Measurements from ENCODE around the gene TGIF2. TPM values are rescaled to one million over a fixed set of nuclear protein-coding genes. Genes with fewer than 3 reads are reported as not detected.

The TGIF2 gene
- total and polyA plus RNA-seq, 9 of the 15 experiments (the other 6 are each of a cell fraction or from before 2014, with no cell fraction given) = 6.8 to 27.8 (median 15.7) TPM

DNA sequence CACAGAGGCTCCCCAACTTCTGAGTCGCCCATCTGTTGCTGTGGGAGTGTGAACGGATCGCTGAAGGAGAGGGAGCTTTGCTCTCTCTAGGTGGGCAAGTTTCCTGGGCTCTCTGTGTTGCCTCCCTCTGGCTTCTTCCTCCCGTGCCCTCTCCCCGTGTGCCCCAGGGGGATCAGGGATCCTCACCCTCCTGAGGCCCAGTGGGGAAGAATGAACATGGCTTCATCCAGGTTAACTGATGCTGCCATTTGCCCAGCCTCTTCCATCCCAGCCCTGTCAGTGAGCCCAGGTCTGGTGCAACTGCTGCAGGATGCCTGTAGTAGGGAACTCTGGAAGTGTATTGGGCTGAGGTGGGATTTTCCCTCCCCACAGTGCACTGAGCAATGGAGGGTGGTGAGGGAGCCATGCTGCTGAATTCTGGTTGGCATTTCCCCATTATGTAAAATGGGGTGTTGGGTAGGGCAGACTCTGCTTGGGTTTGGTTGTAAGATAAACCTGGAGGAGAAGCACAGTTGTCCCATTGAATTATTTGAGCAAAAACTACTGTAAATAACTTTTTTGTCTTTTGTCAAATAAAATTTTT, 20.0 kb downstream of the TGIF2 start:
- ATAC-seq (no peak), DNase-seq (ENCODE audit: extremely low read depth in 1 of 4, low spot score in 3 of 4) (no peak)
- H3K4me2 ChIP-seq (ENCODE audit: insufficient read depth, low read length) = no peak overlapping the region

More for the DNA sequence above, 20.0 kb downstream of the TGIF2 start:
- no peak for FAIRE-seq
- Histone ChIP-seq H3K9ac (ENCODE audit: insufficient read depth in 1 of 2, low read depth in 2 of 2, low read length in 2 of 2) (peak overlapping the region in 1 of 2 experiments; percentile 1; a peak in 1 of 4 replicates), H2AFZ (ENCODE audit: low read depth, low read length) (no peak overlapping the region), H3K27ac (ENCODE audit: extremely low read depth, low read depth, low read length) (no peak overlapping the region), H3K79me2 (ENCODE audit: control insufficient read depth, insufficient read depth, low read length) (no peaks in the 10 kb centered on the region), H3K4me3 (no peak overlapping the region), H4K20me1 (replicated peaks; ENCODE audit: control insufficient read depth, insufficient read depth, low read length) (peaks cover 3% of the 10 kb centered on the region; the same call in 1 of the 2 replicates), H3K36me3 (ENCODE audit: control insufficient read depth, insufficient read depth, low read length) (peaks cover 18% of the 10 kb centered on the region; the same call in 2 of the 3 replicates), H3K4me1 (replicated peaks in 1 of 2; ENCODE audit: control insufficient read depth in 2 of 2, insufficient read depth in 2 of 2, low read length in 2 of 2) (peaks cover 7 to 11% of the 10 kb centered on the region in 2 experiments), H3K9me1 (ENCODE audit: control insufficient read depth, insufficient read depth, low read length) (peaks cover 3% of the 10 kb centered on the region), H3K27me3 (ENCODE audit: control insufficient read depth in 2 of 2, insufficient read depth in 2 of 2, low read length in 2 of 2) (no peaks in the 10 kb centered on the region), H3K9me3 (replicated peaks; ENCODE audit: control insufficient read depth, insufficient read depth, low read depth, low read length) (no peaks in the 10 kb centered on the region)
- TF ChIP-seq NR4A1 (CRISPR knock-in tag; IDR thresholded peaks at IDR 0.05) (no peak), NR4A1 (tag; IDR thresholded peaks at IDR 0.05) (no peak), CBX2 (IDR thresholded peaks at IDR 0.05; ENCODE audit: insufficient read depth, low read length, poor library complexity, severe bottlenecking) (no peak), TARDBP (IDR thresholded peaks at IDR 0.05) (no peak), POLR2H (tag; IDR thresholded peaks at IDR 0.05; ENCODE audit: low read depth) (no peak), SMARCE1 (IDR thresholded peaks at IDR 0.05) (no peak), RBBP5 (IDR thresholded peaks at IDR 0.05; ENCODE audit: borderline replicate concordance, insufficient read depth, low read length, poor library complexity, severe bottlenecking) (no peak), NFATC3 (IDR thresholded peaks at IDR 0.05) (no peak), ZNF175 (CRISPR knock-in tag; IDR thresholded peaks at IDR 0.05; ENCODE audit: low read depth) (no peak), FOXP1 (CRISPR knock-in tag; IDR thresholded peaks at IDR 0.05) (no peak), SIRT6 (IDR thresholded peaks at IDR 0.05; ENCODE audit: low read depth, low read length) (no peak)
- TF ChIP-seq, protein P1, sequence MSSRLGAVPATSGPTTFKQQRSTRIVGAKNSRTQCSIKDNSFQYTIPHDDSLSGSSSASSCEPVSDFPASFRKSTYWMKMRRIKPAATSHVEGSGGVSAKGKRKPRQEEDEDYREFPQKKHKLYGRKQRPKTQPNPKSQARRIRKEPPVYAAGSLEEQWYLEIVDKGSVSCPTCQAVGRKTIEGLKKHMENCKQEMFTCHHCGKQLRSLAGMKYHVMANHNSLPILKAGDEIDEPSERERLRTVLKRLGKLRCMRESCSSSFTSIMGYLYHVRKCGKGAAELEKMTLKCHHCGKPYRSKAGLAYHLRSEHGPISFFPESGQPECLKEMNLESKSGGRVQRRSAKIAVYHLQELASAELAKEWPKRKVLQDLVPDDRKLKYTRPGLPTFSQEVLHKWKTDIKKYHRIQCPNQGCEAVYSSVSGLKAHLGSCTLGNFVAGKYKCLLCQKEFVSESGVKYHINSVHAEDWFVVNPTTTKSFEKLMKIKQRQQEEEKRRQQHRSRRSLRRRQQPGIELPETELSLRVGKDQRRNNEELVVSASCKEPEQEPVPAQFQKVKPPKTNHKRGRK (tag; IDR thresholded peaks at IDR 0.05) = no peak
- TF ChIP-seq, protein P2, sequence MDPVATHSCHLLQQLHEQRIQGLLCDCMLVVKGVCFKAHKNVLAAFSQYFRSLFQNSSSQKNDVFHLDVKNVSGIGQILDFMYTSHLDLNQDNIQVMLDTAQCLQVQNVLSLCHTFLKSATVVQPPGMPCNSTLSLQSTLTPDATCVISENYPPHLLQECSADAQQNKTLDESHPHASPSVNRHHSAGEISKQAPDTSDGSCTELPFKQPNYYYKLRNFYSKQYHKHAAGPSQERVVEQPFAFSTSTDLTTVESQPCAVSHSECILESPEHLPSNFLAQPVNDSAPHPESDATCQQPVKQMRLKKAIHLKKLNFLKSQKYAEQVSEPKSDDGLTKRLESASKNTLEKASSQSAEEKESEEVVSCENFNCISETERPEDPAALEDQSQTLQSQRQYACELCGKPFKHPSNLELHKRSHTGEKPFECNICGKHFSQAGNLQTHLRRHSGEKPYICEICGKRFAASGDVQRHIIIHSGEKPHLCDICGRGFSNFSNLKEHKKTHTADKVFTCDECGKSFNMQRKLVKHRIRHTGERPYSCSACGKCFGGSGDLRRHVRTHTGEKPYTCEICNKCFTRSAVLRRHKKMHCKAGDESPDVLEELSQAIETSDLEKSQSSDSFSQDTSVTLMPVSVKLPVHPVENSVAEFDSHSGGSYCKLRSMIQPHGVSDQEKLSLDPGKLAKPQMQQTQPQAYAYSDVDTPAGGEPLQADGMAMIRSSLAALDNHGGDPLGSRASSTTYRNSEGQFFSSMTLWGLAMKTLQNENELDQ (CRISPR knock-in tag; IDR thresholded peaks at IDR 0.05; ENCODE audit: borderline replicate concordance) = no peak
- TF ChIP-seq, protein P3, sequence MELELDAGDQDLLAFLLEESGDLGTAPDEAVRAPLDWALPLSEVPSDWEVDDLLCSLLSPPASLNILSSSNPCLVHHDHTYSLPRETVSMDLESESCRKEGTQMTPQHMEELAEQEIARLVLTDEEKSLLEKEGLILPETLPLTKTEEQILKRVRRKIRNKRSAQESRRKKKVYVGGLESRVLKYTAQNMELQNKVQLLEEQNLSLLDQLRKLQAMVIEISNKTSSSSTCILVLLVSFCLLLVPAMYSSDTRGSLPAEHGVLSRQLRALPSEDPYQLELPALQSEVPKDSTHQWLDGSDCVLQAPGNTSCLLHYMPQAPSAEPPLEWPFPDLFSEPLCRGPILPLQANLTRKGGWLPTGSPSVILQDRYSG (tag; conservative IDR thresholded peaks at IDR 0.05; ENCODE audit: low read depth) = no peak
- TF ChIP-seq, protein P4, sequence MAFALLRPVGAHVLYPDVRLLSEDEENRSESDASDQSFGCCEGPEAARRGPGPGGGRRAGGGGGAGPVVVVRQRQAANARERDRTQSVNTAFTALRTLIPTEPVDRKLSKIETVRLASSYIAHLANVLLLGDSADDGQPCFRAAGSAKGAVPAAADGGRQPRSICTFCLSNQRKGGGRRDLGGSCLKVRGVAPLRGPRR (CRISPR knock-in tag; IDR thresholded peaks at IDR 0.05) = no peak
- ChIA-PET CTCF (ENCODE audit: low intra/inter-chr PET ratio) (no interaction called here), POLR2A (interaction anchor here (0.6 kb wide), 1 partner anchor 10 kb away, joined by 3 read pairs; no protein-coding TSS in a partner anchor)
- in situ Hi-C loops (cut with MboI) (no loop called here), intact Hi-C loops (cut with micrococcal nuclease) (no loop called here)
- 81% methylated on average over 5 of the region's 5 CpGs for WGBS (ENCODE audit: insufficient coverage, low coverage, missing lambda C conversion rate)
- BruUV-seq (replicated peaks) = no TSS peak

All from K562 (cell line).